Stimulated activated CD8-positive, alpha-beta memory T cell treated with anti-CD3 and anti-CD28 coated beads, Interleukin-7, amount 100 ng/mL, for 4 hours (primary cell): ENCODE results near the gene ACSBG1.

Source experiments
- DNase-seq, 2 donors: peaks; one replicate each; pipeline ENCODE4 v3.0.0-alpha.2; 2020; ENCODE audit warnings: low read depth in 2 of 2

ACSBG1 gene, protein sequence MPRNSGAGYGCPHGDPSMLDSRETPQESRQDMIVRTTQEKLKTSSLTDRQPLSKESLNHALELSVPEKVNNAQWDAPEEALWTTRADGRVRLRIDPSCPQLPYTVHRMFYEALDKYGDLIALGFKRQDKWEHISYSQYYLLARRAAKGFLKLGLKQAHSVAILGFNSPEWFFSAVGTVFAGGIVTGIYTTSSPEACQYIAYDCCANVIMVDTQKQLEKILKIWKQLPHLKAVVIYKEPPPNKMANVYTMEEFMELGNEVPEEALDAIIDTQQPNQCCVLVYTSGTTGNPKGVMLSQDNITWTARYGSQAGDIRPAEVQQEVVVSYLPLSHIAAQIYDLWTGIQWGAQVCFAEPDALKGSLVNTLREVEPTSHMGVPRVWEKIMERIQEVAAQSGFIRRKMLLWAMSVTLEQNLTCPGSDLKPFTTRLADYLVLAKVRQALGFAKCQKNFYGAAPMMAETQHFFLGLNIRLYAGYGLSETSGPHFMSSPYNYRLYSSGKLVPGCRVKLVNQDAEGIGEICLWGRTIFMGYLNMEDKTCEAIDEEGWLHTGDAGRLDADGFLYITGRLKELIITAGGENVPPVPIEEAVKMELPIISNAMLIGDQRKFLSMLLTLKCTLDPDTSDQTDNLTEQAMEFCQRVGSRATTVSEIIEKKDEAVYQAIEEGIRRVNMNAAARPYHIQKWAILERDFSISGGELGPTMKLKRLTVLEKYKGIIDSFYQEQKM

DNA sequence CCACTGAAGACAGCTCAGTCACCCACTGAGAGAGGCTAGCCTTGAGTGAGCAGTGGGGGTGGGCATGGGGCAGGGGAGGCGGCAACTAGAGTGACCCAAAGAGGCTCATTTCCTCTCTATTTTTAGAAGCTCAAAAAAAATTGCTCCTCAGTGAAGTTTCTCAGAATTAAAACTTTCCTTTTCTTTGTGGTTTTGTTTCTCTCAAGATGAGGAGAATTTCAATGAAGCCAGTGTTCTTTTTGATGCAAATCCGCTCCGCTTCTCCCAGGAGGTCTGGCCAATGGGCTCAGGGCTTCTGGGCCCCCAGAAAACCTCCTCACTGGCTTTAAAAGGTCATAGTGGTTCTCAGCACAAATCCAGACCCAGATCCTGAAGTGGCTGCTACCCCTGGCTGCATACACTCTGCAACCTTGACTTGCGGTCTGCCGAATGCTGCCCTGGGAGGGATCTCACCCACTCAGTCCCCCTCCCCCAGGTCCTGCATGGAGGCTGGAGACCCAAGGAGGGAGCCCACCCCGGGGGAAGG is at the start of gene ACSBG1:
Gene ACSBG1 (minus strand): TSS at position 51 of the 526 bp plus-strand sequence. CDS start 64 bp downstream, outside the sequence.
- no peak for DNase-seq

DNA sequence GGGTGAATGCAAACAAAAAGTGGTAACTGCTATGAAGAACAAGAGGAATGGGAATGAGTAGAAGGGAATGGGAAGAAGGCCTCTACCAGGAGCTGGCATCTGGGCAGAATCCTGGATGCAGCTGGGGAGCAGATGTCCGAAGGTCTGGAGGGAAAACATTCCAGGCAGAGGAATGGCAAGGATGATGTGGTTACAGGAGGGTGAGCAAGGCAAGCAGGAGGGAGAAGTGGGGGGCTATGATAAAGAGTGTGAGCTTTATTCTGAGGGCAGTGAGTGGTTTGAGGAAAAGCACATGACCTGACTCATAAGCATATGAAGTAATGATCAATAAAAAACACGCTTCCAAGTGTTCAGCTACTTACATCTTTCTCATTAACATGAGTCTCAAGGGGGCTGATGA is 48.0 kb upstream of the ACSBG1 start:
- no peak for DNase-seq

DNA sequence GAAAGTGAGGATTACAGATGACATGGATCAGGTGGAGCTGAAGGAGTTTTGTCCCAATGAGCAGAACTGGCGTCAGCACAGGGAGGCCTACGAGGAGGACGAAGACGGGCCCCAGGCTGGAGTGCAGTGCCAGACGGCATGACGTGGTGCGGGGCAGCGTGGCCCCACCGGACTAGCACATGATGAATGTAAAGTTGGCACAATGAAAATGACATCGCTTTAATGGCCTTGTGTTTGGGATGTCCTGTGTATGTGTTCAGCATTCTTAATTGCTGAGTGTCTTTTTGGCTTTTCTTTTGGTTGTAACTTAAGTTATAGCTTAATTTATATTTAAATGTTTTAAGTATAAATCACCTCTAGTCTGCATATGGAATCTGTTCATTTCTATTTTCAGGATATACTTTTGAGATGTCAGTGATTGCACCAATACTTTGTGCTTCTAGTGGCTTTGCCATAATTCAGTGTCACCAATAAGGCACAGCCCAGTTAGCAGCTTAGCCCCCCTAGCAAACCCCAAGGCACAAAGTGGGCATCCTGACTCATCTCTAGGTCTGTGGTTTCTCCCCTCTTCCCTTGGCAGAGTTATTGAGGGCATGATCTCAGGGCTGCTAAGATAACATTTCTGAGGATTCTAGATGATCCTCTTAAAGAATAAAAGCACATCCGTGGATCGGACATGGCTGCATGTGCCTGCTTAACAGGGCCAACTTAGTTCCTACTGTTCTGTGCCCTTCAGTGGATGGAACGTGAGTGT is 46.1 kb upstream of the ACSBG1 start:
- no peak for DNase-seq

DNA sequence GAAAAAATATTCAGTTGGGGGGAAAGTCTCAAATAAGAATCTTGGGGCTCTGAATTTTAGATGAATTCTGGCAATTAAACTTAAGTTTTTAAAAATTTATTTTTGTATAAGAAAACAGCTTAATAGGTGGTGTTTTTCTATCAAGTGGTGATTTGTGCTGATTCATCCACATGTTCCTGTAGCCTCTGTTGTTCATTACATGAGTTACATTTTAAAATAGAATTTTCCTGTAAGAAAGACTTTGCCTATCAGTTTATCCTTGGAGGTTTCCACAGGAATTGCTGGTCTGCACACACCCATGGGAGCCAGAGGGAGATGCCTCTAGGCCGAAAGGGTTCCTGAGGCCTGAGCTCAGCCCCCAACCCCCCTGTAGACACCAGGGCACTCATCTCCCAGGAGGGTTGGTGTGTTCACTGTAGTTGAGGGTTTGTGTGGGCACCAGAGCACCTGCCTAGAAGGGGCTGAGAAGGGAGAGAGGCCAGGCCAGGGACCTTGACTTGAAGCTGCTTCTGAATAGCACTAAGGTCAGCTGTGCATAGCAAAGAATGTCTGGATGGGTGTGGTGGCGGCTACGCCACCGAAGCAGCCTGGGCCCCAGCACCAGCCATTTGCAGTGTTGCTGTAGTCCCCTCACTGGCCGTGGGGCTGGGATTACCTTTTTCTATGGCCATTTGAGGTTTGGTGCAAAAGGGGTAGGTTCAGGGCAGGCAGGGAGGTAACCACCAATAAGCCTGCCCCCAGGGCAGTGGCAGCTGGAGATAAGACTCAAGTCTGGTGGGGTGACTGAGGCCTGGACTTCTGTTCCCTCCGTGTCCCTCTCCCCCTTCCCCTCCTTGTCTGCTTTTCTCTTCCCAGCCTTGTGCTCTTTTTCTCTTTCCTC is 41.9 kb upstream of the ACSBG1 start:
- DNase-seq, result no peak

DNA sequence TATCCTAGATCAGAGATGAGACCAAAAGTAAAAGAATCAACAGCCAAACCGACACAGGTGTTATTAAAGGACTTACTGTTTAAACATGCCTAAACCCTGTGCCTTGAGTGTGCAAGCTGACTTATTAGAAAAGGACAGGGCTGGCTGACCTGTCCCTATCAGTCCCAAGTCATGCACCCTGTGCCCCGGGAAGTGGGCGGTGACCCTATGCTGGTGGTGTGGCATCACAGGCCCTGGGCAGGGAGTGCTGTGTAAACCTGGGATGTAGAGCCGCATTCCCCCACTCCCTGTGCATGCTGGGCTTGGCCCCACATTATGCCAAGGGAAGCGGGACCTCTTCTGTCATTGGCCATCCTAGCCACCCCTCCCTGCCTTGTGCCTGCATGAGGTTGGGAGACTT is 40.6 kb upstream of the ACSBG1 start:
- DNase-seq, result no peak

DNA sequence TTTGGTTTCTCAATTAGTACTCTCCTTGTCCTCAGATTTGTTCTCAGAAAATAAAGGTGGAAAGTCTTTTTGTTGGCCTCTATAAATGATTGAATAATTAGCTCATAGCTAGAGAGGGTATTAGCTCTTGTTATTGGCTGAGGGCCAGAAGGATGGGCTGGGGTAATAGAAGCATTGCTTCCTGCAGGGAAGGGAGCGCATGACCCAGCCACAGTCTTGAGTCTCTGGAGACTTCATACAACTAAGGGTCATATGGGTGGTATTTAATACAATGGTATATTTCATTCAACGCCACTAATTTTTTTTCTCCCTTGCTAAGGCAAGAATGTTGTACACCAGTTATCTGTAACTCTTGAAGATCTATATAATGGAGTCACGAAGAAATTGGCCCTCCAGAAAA is 38.4 kb upstream of the ACSBG1 start:
- DNase-seq, result no peak

DNA sequence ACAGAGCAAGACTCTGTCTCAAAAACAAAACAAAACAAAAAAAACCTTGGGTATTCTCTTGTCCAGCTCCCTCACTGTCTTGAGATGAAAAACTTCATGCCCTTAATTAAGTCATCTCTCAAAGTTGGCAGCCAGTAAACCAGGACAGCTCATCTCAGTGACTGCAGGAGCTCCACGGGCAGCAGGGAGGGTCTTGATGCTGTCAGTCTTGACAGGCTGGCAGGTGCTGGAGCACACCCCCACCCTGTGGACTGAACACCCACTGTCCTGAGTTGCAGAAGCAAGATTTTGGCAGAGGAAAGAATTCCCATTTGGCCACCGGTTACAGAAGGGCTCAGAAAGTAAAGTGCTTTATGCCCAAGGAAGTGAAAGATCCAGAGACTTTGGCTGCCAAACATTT is 38.0 kb upstream of the ACSBG1 start:
- no peak for DNase-seq

DNA sequence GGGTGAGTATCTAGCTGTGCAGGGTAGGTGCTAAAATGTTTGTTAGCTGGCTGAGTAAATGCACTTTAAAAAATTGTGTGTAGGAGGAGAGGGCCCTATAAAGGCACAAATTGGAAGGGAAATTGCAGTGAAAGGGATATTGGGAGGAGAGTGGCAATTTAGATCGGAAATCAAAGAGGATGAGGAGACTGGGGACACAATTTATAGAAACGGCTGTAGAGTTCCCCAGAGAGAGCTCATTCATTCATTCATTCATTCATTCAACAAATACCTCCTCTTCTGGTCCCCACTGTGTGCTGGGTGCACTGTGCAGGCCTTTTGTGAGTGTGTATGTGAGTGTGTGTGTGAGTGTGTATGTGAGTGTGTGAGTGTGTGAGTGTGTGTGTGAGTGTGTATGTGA is 32.4 kb upstream of the ACSBG1 start:
- no peak for DNase-seq

DNA sequence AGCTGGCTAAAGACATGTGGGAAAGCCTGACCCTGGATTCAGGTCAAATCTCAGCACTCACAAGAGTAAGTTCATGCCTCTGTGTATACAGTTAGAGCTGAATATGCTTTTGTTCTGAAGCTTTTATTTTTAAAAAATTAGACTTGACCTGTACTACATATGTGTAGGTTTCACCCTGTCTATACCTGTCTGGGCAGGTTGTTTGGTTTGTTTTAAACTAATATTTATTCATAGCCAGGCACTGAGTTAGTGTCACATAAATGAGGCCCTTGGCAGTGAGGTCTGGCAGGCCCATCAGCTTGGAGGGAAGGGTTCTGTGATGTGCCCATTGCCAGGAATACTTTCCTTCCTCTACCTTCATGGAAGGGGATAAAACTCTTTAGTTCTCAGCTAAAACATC is 31.9 kb upstream of the ACSBG1 start:
- DNase-seq, result no peak

DNA sequence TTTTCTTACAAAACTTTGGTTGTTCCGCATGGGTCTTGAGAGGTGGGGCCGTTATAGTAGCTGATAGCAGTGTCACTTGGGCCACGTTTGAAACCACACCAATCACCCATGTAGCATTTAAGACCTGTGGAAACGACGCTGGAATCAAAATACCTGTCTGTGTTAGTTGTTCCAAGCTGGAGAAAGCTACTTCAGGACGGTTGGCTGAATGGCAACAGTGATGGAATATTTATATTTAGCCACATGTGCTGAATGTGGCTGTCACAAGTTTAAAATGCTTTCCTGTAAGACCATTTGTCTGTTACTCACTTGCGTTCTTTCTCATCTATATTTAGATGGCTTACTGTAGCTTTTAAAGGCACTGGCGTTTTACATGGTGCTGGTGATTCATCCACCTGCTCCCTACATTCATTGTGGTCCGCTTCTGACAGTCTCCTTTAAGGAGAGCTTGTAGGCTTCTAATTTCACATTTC is 31.4 kb upstream of the ACSBG1 start:
- DNase-seq, result no peak

DNA sequence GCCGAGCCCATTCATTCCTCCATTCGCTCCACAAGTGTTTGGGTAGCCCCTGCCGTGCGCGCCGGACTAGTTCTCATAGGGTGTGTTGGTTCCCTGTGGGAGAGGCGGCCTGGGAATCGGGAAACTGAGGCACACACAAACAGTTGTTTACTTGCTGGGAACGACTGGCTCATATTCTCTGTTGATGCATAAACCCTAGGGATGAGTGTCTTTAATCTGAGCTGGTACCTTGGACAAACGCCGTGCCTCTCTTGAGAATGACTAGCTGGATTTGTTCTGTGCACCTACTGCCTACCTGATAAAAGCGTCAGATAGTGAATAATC is 30.7 kb upstream of the ACSBG1 start:
- DNase-seq, result no peak

DNA sequence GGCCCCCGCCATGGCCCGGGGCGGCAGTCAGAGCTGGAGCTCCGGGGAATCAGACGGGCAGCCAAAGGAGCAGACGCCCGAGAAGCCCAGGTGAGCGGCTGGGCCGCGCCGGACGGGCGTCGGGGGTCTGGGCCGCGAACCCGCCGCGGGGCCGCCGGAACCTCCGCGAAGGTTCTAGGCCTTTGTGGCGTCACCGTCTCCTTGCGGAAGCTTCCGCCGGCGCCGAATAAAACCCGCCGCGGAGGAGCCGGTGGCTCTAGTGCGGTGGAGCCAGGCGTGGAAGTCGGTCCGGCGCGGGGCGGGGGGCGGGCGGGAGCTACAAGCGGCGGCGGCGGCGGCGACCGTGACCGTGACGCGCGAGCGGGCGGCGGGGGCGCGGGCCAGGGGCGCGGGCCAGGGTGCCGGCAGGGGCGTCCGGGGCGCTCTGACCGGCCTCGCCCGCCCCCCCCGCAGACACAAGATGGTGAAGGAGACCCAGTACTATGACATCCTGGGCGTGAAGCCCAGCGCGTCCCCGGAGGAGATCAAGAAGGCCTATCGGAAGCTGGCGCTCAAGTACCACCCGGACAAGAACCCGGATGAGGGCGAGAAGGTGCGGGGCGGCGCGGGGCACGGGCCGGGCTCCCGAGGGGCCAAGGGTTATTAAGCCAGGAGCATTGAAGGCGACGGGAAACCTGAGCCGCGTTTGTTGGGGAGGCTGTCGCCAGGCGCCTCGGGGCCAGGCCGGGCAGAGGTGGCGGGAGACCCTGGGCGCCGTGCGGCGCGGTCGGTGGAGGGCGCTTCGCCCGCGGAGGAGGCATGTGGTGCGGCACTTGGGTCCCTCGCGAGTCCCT is 30.2 kb upstream of the ACSBG1 start, which contains the start of gene DNAJA4:
Gene DNAJA4 (plus strand): TSS at position 259 of the 833 bp plus-strand sequence. CDS start 202 bp downstream, at position 461.
- peak; percentile 8 to 56 for DNase-seq

DNA sequence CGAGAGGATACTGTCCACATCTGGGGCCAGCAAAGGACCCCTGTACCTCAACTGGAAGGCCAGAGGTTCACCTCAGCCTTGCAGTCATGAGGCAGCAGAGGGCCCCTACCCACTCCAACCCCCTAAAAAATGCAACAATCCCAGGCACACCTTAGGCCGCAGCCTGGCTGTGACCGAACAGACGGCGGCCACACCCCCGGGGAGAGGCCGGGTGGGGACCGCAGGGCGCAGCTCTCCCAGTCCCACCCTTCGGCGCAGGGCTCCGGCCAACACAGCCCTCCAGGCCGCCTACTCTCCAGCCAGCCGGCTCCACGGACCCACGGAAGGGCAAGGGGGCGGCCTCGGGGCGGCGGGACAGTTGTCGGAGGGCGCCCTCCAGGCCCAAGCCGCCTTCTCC is 29.5 kb upstream of the ACSBG1 start:
- no peak for DNase-seq

DNA sequence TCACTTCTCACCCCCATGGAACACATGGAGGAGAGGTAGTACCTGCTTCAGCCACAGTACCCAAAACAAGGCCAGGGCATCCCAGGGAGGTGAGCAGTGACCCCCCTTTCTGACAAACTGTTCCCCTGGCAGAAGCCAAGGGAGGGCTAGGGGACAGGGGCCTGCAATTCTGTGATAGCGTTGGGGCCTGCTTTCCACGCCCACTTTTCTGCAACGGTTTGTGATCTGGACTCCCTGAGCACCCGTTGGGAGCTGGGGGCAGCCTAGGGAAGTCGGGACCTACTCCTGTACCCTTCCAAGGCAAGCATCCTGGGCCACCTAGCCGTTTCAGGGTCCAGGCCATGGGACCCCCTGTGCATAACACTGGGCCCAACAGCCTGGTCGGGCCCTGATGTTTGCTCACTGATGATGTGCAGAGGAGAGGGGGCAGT is 29.0 kb upstream of the ACSBG1 start:
- no peak for DNase-seq

DNA sequence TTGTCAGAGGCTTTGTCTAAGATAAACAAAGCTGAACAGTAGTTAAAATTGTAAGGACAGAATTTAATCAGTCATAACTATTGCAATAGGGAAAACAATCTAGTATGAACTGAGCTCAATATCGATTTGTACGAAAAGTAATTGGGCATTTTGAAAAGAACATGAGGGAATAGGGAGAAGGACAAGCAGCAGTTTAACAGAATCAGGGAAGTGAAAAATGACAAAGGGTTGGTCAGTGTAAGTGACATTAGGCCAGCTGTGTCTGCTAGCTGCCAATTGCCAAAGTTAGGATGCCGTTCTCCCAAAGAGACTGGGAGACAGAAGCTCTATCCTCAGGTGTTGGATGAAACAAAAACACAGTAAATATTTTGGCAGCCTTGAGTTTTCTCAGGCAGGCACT is 26.7 kb upstream of the ACSBG1 start:
- no peak for DNase-seq

DNA sequence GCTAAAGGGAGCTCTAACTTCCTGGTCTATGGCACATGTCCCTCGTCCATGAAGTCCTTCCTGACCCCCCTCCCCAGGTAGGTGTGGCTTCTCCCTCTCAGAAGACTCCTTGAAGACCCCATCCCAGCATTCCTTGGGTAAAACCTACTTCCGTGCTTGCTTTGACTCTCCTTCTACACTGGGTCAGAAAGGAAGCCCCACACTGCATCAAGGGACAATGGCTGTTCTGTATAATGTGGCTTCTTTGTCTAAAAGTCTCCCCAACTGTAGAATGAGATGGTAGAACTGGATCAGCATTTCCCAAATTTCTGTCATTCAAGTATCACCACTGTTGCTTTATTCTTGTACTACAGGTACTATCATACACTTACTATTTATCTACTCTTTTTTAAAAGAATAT is 26.1 kb upstream of the ACSBG1 start:
- no peak for DNase-seq

DNA sequence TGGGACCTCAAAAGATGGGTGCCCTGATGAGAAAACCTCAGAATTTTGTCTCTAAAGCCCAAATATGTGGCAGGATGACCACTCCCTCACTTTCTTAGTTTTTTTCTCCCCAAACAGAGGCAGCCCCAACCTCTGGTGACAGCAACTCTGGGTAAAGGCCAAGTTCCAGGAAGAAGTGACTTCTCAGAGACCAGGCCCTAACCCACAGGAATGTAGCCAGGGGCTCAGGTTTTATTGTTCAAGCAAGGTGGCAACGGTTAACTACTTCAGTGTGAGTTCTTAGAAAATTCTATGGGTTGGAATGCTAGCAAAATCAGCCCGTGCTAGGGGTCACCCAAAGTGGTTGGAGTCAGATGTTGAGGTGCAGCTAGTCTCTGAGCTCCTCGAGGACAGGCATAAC is 24.9 kb upstream of the ACSBG1 start:
- no peak for DNase-seq

DNA sequence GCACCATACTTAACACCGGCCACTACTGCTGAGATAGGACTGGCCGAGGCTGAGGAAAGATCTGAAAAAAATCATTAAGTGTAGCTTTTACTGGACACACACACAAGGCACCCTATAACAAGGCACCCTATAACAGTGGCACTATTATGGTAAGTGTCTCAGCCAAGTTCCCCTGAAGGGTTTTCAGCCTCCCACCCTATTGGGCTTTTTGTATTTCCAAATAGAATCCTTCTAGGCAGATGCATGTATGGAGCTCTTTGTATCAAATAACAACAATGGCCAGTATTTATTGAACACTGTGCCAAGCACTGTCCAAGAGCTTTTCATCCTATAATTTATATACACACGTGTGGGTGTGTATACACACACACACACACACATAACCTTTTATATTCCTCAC is 23.3 kb upstream of the ACSBG1 start:
- no peak for DNase-seq

DNA sequence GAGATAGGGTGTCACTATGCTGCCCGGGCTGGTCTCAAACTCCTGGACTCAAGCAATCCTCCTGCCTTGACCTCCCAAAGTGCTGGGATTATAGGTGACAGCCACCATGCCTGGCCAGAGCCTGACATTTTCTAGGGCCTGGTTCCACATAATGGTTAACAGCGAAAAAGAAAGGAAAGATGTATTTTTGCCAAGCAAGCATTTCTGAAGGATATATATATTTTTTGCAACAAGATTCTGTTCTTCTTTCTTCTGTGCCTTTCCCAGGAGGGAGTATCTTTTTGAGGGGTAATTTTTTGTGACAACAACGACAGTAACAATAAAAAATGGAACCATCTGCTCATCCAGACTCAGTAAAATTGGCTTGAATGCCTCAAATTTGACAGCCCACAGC is 21.7 kb upstream of the ACSBG1 start:
- DNase-seq, result no peak

DNA sequence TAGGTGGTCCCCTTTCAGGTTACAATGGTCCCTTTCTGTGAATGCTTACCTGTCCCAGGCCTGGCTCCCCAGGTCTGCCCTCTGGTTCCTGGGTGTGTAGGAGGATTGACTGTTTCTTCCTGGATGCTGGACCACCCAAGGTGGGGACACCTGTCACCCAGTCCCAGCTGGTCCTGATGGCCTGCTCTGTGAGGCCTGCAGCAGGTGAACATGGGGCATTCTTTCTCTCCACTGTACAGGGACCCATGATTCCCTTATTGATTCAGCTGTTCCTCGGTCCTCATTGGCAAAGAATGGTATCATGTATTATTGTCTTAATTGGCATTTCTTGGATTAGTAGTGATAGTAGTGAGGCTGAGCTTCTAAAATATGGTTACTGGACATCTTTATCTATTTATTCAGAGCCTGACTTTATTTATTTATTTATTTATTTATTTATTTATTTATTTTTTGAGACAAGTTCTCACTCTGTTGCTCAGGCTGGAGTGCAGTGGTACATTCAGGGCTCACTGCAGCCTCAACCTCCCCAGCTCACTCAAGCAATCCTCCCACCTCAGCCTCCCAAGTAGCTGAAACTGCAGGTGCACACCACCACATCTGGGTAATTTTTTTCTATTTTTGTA is 21.2 kb upstream of the ACSBG1 start:
- no peak for DNase-seq
